ENCODE measurements around the gene MYO18B.
A peak's percentile ranks its signal among the peaks of the same experiment; 100 is the strongest.

Gene MYO18B

GRCh38 chr22:25908212-25908611 is 166.2 kb downstream of the MYO18B start:
- DNase-seq: no peak

GRCh38 chr22:25908755-25909154 is 166.8 kb downstream of the MYO18B start:
- DNase-seq: no peak

GRCh38 chr22:25909614-25910387 is 167.8 kb downstream of the MYO18B start:
- no peak for DNase-seq

- DNase-seq: no peak
Measured at GRCh38 chr22:25911243-25911972, 169.4 kb downstream of the MYO18B start.

- DNase-seq: no peak
Measured at GRCh38 chr22:25919452-25919851, 177.5 kb downstream of the MYO18B start.

- no peak for DNase-seq
Measured at GRCh38 chr22:25922141-25922540, 180.2 kb downstream of the MYO18B start.

GRCh38 chr22:25923914-25924313 is 181.9 kb downstream of the MYO18B start:
- DNase-seq: no peak

- DNase-seq: no peak
Measured at GRCh38 chr22:25928038-25928437, 186.1 kb downstream of the MYO18B start.

GRCh38 chr22:25929321-25929878 is 187.4 kb downstream of the MYO18B start:
- DNase-seq: no peak

- no peak for DNase-seq
Measured at GRCh38 chr22:25930083-25930482, 188.1 kb downstream of the MYO18B start.

- DNase-seq: peak; percentile 76
Measured at GRCh38 chr22:25930788-25931310, 188.9 kb downstream of the MYO18B start.

GRCh38 chr22:25933158-25933788 is 191.3 kb downstream of the MYO18B start:
- no peak for DNase-seq

GRCh38 chr22:25935266-25936058 is 193.5 kb downstream of the MYO18B start:
- no peak for DNase-seq

GRCh38 chr22:25938151-25938550 is 196.2 kb downstream of the MYO18B start:
- no peak for DNase-seq

- no peak for DNase-seq
Measured at GRCh38 chr22:25939384-25939783, 197.4 kb downstream of the MYO18B start.

- no peak for DNase-seq
Measured at GRCh38 chr22:25940479-25940878, 198.5 kb downstream of the MYO18B start.

- no peak for DNase-seq
Measured at GRCh38 chr22:25941365-25941960, 199.5 kb downstream of the MYO18B start.

- no peak for DNase-seq
Measured at GRCh38 chr22:25942115-25942855, 200.3 kb downstream of the MYO18B start.

- peak; percentile 38 for DNase-seq
Measured at GRCh38 chr22:25942856-25943411, 200.9 kb downstream of the MYO18B start.

- no peak for DNase-seq
Measured at GRCh38 chr22:25950111-25950510, 208.1 kb downstream of the MYO18B start.

- no peak for DNase-seq
Measured at GRCh38 chr22:25953276-25953675, 211.3 kb downstream of the MYO18B start.

All from NCI-H187 treated with DMSO at 0.1 percent for 48 hours (cell line).